Vagina (tissue), 2 donors: ENCODE measurements around the gene INHA. TPM values are rescaled to one million over a fixed set of nuclear protein-coding genes. Genes with fewer than 3 reads are reported as not detected.
A peak's percentile ranks its signal among the peaks of the same experiment; 100 is the strongest.

Experiments
- DNase-seq, 2 donors: peaks; one replicate each; pipeline ENCODE4 v3.0.0-alpha.2; 2017; ENCODE audit errors: extremely low spot score in 2 of 2
- H3K27ac ChIP-seq: fragments of 200-600 bp; sonication (generic); one replicate; pipeline ENCODE4 v1.5.1; 2019
- H3K27me3 ChIP-seq: fragments of 200-600 bp; sonication (generic); one replicate; pipeline ENCODE4 v1.5.1; 2019
- H3K36me3 ChIP-seq, 2 donors: fragments of 200-600 bp; sonication (generic); one replicate each; pipeline ENCODE4 v1.5.1; 2017 to 2019
- H3K4me1 ChIP-seq: fragments of 200-600 bp; sonication (generic); one replicate; pipeline ENCODE4 v1.5.1; 2019
- H3K4me3 ChIP-seq, 2 donors: fragments of 200-600 bp; sonication (generic); 1 replicate in 1 of 2; 2 replicates in 1 of 2; pipeline ENCODE4 v1.5.1; 2016 to 2019
- H3K9me3 ChIP-seq: fragments of 200-600 bp; sonication (generic); one replicate; pipeline ENCODE4 v1.5.1; 2019
- CTCF ChIP-seq, 3 experiments: fragments of 450-650 bp in 2 of 3; fragments of 200-600 bp in 1 of 3; sonication (generic) in 1 of 3; IDR thresholded peaks; one replicate each; pipeline ENCODE4 v1.5.1; 2017 to 2019; ENCODE audit warnings: antibody characterized with exemption in 3 of 3, mild to moderate bottlenecking in 2 of 3, moderate library complexity in 2 of 3
- POLR2A ChIP-seq, 2 donors: fragments of 450-650 bp; IDR thresholded peaks; one replicate each; pipeline ENCODE4 v1.6.1; 2017; ENCODE audit warnings: antibody characterized with exemption in 2 of 2, mild to moderate bottlenecking in 2 of 2, moderate library complexity in 2 of 2
- POLR2AphosphoS5 ChIP-seq, 2 donors: sonication (generic); formaldehyde crosslinking; IDR thresholded peaks; one replicate each; pipeline ENCODE4 v1.9.0; 2017; ENCODE audit warnings: antibody characterized with exemption in 2 of 2, mild to moderate bottlenecking in 2 of 2, low read depth in 1 of 2; ENCODE audit not compliant: insufficient read depth in 1 of 2
- intact Hi-C: fragments of 100-400 bp; cut with DNase I; formaldehyde crosslinking; loops from one replicate; pipeline ENCODE4 v1.15.1; 2023
- total RNA-seq: library from RNA; depleted of rRNA; stranded (reverse); fragments of >200 nt; gene quantifications from one replicate; pipeline ENCODE4 v1.2.3, GENCODE V29; 2016

Gene INHA
- total RNA-seq, 1 donor from 2014 or later, result 0.74 TPM

GRCh38 chr2:219540784-219541504 lies 31.2 kb upstream of the INHA start:
- no peaks in the 10 kb centered on the region for H3K9me3 ChIP-seq
- H3K27ac ChIP-seq, result no peak overlapping the region
- no peaks in the 10 kb centered on the region for H3K27me3 ChIP-seq
- TF ChIP-seq POLR2A (IDR thresholded peaks at IDR 0.05), result no peak
- no peak for TF ChIP-seq POLR2AphosphoS5 (IDR thresholded peaks at IDR 0.05; ENCODE audit: insufficient read depth in 1 of 2, low read depth in 1 of 2)
- no peak for TF ChIP-seq CTCF (IDR thresholded peaks at IDR 0.05)
- DNase-seq, result no peak
- H3K36me3 ChIP-seq, result peaks cover 0 to 22% of the 10 kb centered on the region in 2 donors
- peaks cover 45% of the 10 kb centered on the region for H3K4me1 ChIP-seq
- intact Hi-C loops, result loop anchor here (2.0 to 5.0 kb wide), 2 partner anchors 101 to 150 kb away; no protein-coding TSS in a partner anchor
- no peak overlapping the region for H3K4me3 ChIP-seq

GRCh38 chr2:219541611-219542180 lies 30.4 kb upstream of the INHA start:
- intact Hi-C loops, result loop anchor here (2.0 to 5.0 kb wide), 2 partner anchors 101 to 149 kb away; no protein-coding TSS in a partner anchor
- Histone ChIP-seq H3K4me1 (peaks cover 45% of the 10 kb centered on the region), H3K4me3 (peak overlapping the region; percentile 1), H3K27ac (no peak overlapping the region), H3K27me3 (no peaks in the 10 kb centered on the region), H3K36me3 (peaks cover 0 to 22% of the 10 kb centered on the region in 2 donors), H3K9me3 (no peaks in the 10 kb centered on the region)
- TF ChIP-seq POLR2A (IDR thresholded peaks at IDR 0.05) (no peak), CTCF (IDR thresholded peaks at IDR 0.05) (peak; percentile 78 to 89 (median 79)), POLR2AphosphoS5 (IDR thresholded peaks at IDR 0.05; ENCODE audit: insufficient read depth in 1 of 2, low read depth in 1 of 2) (peak; percentile 17 to 54)
- no peak for DNase-seq

GRCh38 chr2:219542931-219543595 lies 29.0 kb upstream of the INHA start:
- Histone ChIP-seq H3K36me3 (peaks cover 0 to 22% of the 10 kb centered on the region in 2 donors), H3K4me1 (peaks cover 40% of the 10 kb centered on the region), H3K4me3 (peak overlapping the region; percentile 62 to 64), H3K27ac (peak overlapping the region; percentile 87), H3K9me3 (no peaks in the 10 kb centered on the region), H3K27me3 (no peaks in the 10 kb centered on the region)
- intact Hi-C loops, result loop anchor here (5.0 kb wide), 1 partner anchor 99 kb away; no protein-coding TSS in a partner anchor
- DNase-seq, result no peak
- TF ChIP-seq CTCF (IDR thresholded peaks at IDR 0.05) (no peak), POLR2A (IDR thresholded peaks at IDR 0.05) (no peak), POLR2AphosphoS5 (IDR thresholded peaks at IDR 0.05; ENCODE audit: insufficient read depth in 1 of 2, low read depth in 1 of 2) (no peak)

- DNase-seq, result peak; percentile 98 to 99
- TF ChIP-seq CTCF (IDR thresholded peaks at IDR 0.05), result no peak
- TF ChIP-seq POLR2AphosphoS5 (IDR thresholded peaks at IDR 0.05; ENCODE audit: insufficient read depth in 1 of 2, low read depth in 1 of 2), result peak; percentile 89 to 90
- peak in 1 of 2 donors; percentile 69 for TF ChIP-seq POLR2A (IDR thresholded peaks at IDR 0.05)
Observed at GRCh38 chr2:219543596-219544358, 28.3 kb upstream of the INHA start, which contains the start of the genes CHPF and TMEM198. Gene CHPF (minus strand): TSS chr2:219543809. CDS start chr2:219543538, 271 bp downstream. Gene TMEM198 (plus strand): TSS chr2:219544028. CDS start chr2:219544728, 700 bp downstream.

More at GRCh38 chr2:219543596-219544358, 28.3 kb upstream of the INHA start, which contains the start of the genes CHPF and TMEM198:
- peak within 1 kb of the TSS; percentile 87 for H3K27ac ChIP-seq
- H3K4me3 ChIP-seq, result peak within 1 kb of the TSS; percentile 62 to 64
- intact Hi-C loops, result loop anchor here (5.0 kb wide), 1 partner anchor 99 kb away; no protein-coding TSS in a partner anchor
- no peaks in the 10 kb centered on the region for H3K9me3 ChIP-seq
- peaks cover 33% of the 10 kb centered on the region for H3K4me1 ChIP-seq
- H3K36me3 ChIP-seq, result peaks cover 0 to 22% of the 10 kb centered on the region in 2 donors
- no peaks in the 10 kb centered on the region for H3K27me3 ChIP-seq
